Stimulated activated CD8-positive, alpha-beta memory T cell treated with anti-CD3 and anti-CD28 coated beads, Interleukin-12 subunit alpha, Interleukin-12 subunit beta, amount 100 ng/mL, for 4 hours (primary cell): Measurements from ENCODE around the gene HSPA5.

Source experiments
- DNase-seq: peaks from one replicate; pipeline ENCODE4 v3.0.0-alpha.2; 2020; ENCODE audit warnings: low read depth

The HSPA5 gene

DNA sequence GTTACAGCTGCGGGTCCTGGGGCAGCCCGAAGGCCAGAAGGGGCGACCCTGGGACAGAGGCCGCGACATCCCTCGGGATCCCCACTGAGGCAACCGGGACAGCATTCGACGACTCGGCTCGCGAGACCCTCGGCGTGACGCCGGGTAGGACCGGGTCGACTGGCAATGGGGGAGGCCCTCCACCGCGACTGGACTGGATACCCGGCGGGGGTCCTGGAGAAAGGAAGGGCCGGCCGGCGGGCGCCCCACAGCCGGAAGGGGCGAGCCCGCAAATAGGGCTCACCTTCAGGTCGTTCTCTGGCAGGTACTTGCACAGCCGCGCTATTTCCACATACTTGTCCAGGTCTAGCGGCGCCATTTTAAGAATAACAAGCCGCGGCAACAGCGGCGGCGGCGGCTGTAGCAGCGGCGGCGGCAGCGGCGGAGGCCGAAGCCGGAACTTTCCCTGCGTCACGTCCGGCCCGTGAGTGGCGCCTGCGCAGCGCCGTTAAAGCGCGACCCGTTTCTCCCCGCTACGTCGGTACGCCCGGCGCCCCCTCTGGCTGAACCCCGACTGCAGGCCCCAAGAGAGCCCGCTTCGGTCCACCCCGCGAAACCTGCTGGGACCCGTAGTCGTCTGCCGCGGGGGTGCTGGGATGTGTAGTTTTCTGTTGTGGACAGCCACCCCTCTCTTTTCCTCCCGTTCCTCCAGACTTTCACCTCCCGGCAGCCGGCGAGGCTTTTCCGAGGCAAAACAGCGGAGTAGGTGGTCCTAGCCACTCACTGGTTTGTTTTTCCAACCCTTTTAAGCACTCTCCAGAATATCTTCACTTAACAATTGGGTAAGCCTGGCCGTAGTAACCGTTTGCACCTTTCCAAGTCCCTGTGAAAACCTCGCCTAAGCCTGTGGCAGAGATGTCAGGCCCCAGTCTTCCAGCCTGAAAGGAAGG is 51.5 kb downstream of the HSPA5 start, which contains the start of gene PPP6C:
Gene PPP6C (minus strand): TSS at position 443 of the 929 bp plus-strand sequence. CDS start 85 bp downstream, at position 358.
- peak; percentile 95 for DNase-seq

DNA sequence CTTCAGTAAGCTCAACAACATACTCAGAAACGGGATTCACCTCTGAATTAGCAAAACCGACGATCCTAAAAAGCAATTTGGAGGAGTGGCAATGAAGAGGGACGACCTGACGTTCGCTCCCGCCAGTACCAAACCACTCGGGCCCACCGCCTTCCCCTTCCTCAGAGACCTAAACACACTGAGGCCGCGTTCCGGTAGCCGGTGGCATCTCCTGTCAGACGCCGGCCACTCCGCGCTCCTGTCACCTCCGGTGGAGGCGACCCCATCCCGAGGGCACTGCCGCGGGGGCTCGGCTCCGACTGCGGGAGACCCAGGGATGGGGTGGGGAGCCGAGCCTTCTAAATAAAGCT is 52.2 kb downstream of the HSPA5 start:
- DNase-seq: peak; percentile 13
